ENCODE measurements around the gene MKLN1. TPM values are rescaled to one million over a fixed set of nuclear protein-coding genes. Genes with fewer than 3 reads are reported as not detected.

The MKLN1 gene
- total and polyA plus RNA-seq, 4 donors = 7.1 to 48.4 (median 25.5) TPM

DNA sequence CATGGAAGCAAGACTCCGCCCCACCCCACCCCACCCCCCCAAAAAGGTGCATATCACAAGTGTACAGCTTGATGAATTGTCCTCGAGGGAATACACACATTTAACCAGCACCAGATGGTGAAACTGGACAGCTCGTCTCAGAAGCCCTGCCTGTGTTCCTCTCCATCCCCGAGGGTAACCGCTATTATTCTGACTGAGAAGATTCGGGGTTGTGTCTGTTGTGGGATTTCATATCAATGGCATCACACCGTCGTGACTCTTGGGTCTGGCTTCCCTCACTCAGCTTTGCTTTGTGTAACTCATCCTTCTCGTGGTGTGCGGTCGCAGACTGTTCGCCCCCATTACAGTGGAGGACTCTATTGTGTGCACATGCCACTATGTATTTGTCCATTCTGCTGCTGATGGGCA, 209.9 kb downstream of the MKLN1 start:
- Histone ChIP-seq H3K9me3 (ENCODE audit: control insufficient read depth in 4 of 4, low read length in 3 of 4) (no peaks in the 10 kb centered on the region), H3K9ac (ENCODE audit: low read depth in 1 of 2, low read length in 2 of 2) (no peak overlapping the region), H3K36me3 (ENCODE audit: control insufficient read depth in 4 of 4, insufficient read depth in 3 of 4, low read depth in 1 of 4, low read length in 3 of 4) (no peaks in the 10 kb centered on the region), H3K4me3 (ENCODE audit: low read depth in 1 of 3, low read length in 3 of 3) (no peak overlapping the region), H3K4me1 (ENCODE audit: control insufficient read depth in 4 of 4, insufficient read depth in 4 of 4, low read length in 3 of 4) (peaks cover 0 to 4% (median 0%) of the 10 kb centered on the region in 4 donors), H3K27me3 (ENCODE audit: control insufficient read depth in 4 of 4, insufficient read depth in 4 of 4, low read length in 3 of 4) (no peaks in the 10 kb centered on the region), H3K27ac (ENCODE audit: low read depth in 1 of 2, low read length in 2 of 2) (no peak overlapping the region)
- 89% methylated on average over 12 of the region's 12 CpGs for WGBS
- TF ChIP-seq, protein P1, sequence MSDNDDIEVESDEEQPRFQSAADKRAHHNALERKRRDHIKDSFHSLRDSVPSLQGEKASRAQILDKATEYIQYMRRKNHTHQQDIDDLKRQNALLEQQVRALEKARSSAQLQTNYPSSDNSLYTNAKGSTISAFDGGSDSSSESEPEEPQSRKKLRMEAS (IDR thresholded peaks at IDR 0.05) = no peak
- TF ChIP-seq SP1 (IDR thresholded peaks at IDR 0.05) (no peak), HNF4A (conservative IDR thresholded peaks at IDR 0.05) (no peak), EGR1 (IDR thresholded peaks at IDR 0.05; ENCODE audit: low read depth in 2 of 2) (no peak), GABPA (IDR thresholded peaks at IDR 0.05 in 1 of 2, conservative IDR thresholded peaks at IDR 0.05 in 1 of 2) (no peak), FOXA1 (IDR thresholded peaks at IDR 0.05) (no peak), RAD21 (IDR thresholded peaks at IDR 0.05) (no peak), TAF1 (conservative IDR thresholded peaks at IDR 0.05) (no peak), YY1 (IDR thresholded peaks at IDR 0.05) (no peak), RXRA (IDR thresholded peaks at IDR 0.05) (no peak), FOXA2 (IDR thresholded peaks at IDR 0.05) (no peak)
- TF ChIP-seq, protein P2, sequence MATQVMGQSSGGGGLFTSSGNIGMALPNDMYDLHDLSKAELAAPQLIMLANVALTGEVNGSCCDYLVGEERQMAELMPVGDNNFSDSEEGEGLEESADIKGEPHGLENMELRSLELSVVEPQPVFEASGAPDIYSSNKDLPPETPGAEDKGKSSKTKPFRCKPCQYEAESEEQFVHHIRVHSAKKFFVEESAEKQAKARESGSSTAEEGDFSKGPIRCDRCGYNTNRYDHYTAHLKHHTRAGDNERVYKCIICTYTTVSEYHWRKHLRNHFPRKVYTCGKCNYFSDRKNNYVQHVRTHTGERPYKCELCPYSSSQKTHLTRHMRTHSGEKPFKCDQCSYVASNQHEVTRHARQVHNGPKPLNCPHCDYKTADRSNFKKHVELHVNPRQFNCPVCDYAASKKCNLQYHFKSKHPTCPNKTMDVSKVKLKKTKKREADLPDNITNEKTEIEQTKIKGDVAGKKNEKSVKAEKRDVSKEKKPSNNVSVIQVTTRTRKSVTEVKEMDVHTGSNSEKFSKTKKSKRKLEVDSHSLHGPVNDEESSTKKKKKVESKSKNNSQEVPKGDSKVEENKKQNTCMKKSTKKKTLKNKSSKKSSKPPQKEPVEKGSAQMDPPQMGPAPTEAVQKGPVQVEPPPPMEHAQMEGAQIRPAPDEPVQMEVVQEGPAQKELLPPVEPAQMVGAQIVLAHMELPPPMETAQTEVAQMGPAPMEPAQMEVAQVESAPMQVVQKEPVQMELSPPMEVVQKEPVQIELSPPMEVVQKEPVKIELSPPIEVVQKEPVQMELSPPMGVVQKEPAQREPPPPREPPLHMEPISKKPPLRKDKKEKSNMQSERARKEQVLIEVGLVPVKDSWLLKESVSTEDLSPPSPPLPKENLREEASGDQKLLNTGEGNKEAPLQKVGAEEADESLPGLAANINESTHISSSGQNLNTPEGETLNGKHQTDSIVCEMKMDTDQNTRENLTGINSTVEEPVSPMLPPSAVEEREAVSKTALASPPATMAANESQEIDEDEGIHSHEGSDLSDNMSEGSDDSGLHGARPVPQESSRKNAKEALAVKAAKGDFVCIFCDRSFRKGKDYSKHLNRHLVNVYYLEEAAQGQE (IDR thresholded peaks at IDR 0.05) = no peak
- TF ChIP-seq, protein P3, sequence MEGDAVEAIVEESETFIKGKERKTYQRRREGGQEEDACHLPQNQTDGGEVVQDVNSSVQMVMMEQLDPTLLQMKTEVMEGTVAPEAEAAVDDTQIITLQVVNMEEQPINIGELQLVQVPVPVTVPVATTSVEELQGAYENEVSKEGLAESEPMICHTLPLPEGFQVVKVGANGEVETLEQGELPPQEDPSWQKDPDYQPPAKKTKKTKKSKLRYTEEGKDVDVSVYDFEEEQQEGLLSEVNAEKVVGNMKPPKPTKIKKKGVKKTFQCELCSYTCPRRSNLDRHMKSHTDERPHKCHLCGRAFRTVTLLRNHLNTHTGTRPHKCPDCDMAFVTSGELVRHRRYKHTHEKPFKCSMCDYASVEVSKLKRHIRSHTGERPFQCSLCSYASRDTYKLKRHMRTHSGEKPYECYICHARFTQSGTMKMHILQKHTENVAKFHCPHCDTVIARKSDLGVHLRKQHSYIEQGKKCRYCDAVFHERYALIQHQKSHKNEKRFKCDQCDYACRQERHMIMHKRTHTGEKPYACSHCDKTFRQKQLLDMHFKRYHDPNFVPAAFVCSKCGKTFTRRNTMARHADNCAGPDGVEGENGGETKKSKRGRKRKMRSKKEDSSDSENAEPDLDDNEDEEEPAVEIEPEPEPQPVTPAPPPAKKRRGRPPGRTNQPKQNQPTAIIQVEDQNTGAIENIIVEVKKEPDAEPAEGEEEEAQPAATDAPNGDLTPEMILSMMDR (IDR thresholded peaks at IDR 0.05; ENCODE audit: low read depth, low read length, missing input control) = no peak
- TF ChIP-seq, protein P4, sequence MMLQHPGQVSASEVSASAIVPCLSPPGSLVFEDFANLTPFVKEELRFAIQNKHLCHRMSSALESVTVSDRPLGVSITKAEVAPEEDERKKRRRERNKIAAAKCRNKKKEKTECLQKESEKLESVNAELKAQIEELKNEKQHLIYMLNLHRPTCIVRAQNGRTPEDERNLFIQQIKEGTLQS (IDR thresholded peaks at IDR 0.05) = no peak
- no peak for DNase-seq (ENCODE audit: low spot score)

DNA sequence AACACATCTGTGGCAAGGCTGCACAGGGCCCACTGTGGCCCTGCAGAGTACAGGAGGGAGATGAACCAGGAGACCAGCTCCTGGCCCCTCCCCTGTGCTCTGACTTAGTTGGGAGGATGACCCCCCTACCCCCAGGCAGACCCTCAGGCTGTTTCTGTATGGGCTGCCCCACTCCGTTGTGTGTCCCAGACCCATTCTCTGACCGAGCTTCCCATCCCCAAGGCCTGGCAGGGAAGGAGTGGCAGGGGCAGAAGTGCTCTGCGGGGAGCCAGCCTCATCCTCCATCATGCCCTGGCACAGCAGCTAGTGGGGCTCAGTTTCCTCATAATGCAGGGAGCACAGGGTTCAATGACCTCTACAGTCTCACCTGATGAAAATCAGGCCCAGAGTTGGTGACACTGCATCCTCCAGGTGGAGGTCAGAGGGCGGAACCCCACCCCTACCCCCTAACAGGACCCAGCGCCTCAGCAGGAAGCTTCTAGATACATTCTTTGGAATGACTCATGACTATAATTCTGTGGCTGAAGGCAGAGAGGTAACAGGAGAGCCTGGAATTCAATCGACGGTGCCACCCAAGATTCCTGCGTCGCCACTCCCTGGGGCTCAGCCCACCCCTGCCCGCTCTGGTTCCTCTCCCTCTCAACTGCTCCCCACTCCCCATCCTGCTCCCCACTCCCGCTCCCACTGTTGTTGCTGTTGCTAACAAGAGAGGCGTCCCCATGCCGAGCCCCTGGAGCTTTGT, 210.6 kb downstream of the MKLN1 start:
- no peaks in the 10 kb centered on the region for H3K9me3 ChIP-seq (ENCODE audit: control insufficient read depth in 4 of 4, low read length in 3 of 4)
- H3K4me1 ChIP-seq (ENCODE audit: control insufficient read depth in 4 of 4, insufficient read depth in 4 of 4, low read length in 3 of 4) = peaks cover 0 to 4% (median 0%) of the 10 kb centered on the region in 4 donors
- H3K36me3 ChIP-seq (ENCODE audit: control insufficient read depth in 4 of 4, insufficient read depth in 3 of 4, low read depth in 1 of 4, low read length in 3 of 4) = no peaks in the 10 kb centered on the region
- no peak for DNase-seq (ENCODE audit: low spot score)
- no peaks in the 10 kb centered on the region for H3K27me3 ChIP-seq (ENCODE audit: control insufficient read depth in 4 of 4, insufficient read depth in 4 of 4, low read length in 3 of 4)
- H3K4me3 ChIP-seq (ENCODE audit: low read depth in 1 of 3, low read length in 3 of 3) = no peak overlapping the region
- H3K9ac ChIP-seq (ENCODE audit: low read depth in 1 of 2, low read length in 2 of 2) = no peak overlapping the region
- no peak overlapping the region for H3K27ac ChIP-seq (ENCODE audit: low read depth in 1 of 2, low read length in 2 of 2)
- 95% methylated on average over 13 of the region's 13 CpGs for WGBS
- no peak for TF ChIP-seq NR2F2 (IDR thresholded peaks at IDR 0.05)
- TF ChIP-seq HNF4A (conservative IDR thresholded peaks at IDR 0.05) = no peak
- TF ChIP-seq YY1 (IDR thresholded peaks at IDR 0.05) = no peak
- no peak for TF ChIP-seq FOXA1 (IDR thresholded peaks at IDR 0.05)
- no peak for TF ChIP-seq EGR1 (IDR thresholded peaks at IDR 0.05; ENCODE audit: low read depth in 2 of 2)
- TF ChIP-seq, protein P2 (IDR thresholded peaks at IDR 0.05) = no peak
- no peak for TF ChIP-seq FOXA2 (IDR thresholded peaks at IDR 0.05)
- TF ChIP-seq, protein P1 (IDR thresholded peaks at IDR 0.05) = no peak
- TF ChIP-seq SP1 (IDR thresholded peaks at IDR 0.05) = no peak
- no peak for TF ChIP-seq TAF1 (conservative IDR thresholded peaks at IDR 0.05)
- TF ChIP-seq JUND (IDR thresholded peaks at IDR 0.05) = no peak
- no peak for TF ChIP-seq HNF4G (IDR thresholded peaks at IDR 0.05)
- TF ChIP-seq, protein P3 (IDR thresholded peaks at IDR 0.05; ENCODE audit: low read depth, low read length, missing input control) = no peak
- no peak for TF ChIP-seq RAD21 (IDR thresholded peaks at IDR 0.05)
